ENCODE results near the gene CYTL1. TPM values are rescaled to one million over a fixed set of nuclear protein-coding genes. Genes with fewer than 3 reads are reported as not detected.
"Not testable (repeated sequence)": the region's sequence is repeated elsewhere in the genome, so short reads cannot be mapped to it uniquely, and the experiment has no call there.

Gene CYTL1
- total RNA-seq, 1 donor from 2014 or later, result not detected

DNA sequence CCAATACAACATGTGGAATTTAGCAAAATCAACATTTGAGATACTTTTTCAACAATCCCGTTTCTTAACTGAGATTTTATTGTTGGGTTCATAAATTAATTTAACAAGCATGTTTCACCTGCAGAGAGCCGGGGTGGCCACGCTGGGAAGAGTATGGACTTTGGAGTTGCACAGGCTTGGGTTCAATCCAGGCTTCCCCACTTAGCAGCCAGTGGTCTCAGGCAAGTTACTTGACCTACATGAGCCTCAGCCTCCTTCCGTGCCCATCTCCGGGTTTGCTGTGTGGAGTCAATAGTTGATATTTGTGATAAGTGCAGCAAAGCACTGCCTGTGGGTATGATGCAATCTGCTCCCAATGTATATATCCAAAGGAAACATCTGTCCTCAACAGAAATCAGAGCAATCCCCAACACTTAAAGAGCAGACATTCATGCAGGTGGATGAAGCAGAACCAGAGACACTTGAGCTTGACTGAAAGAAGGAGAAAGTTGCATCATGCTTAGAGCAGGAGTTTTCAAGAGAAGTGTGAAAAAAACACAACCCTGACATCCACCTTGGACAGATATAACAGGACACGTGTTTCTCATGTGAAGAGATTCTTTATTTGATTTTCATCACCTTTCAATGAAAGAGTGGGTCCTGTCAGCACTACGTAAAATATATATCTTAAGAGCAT, 5.1 kb downstream of the CYTL1 start:
- no peaks in the 10 kb centered on the region for H3K36me3 ChIP-seq (ENCODE audit: control insufficient read depth, insufficient read depth, low read length)
- no peaks in the 10 kb centered on the region for H3K27me3 ChIP-seq (ENCODE audit: control insufficient read depth, insufficient read depth, low read length)
- no peak overlapping the region for H3K4me3 ChIP-seq (ENCODE audit: low read depth, low read length)
- DNase-seq (ENCODE audit: low read depth) (no peak), FAIRE-seq (no peak)
- TF ChIP-seq, protein P1, sequence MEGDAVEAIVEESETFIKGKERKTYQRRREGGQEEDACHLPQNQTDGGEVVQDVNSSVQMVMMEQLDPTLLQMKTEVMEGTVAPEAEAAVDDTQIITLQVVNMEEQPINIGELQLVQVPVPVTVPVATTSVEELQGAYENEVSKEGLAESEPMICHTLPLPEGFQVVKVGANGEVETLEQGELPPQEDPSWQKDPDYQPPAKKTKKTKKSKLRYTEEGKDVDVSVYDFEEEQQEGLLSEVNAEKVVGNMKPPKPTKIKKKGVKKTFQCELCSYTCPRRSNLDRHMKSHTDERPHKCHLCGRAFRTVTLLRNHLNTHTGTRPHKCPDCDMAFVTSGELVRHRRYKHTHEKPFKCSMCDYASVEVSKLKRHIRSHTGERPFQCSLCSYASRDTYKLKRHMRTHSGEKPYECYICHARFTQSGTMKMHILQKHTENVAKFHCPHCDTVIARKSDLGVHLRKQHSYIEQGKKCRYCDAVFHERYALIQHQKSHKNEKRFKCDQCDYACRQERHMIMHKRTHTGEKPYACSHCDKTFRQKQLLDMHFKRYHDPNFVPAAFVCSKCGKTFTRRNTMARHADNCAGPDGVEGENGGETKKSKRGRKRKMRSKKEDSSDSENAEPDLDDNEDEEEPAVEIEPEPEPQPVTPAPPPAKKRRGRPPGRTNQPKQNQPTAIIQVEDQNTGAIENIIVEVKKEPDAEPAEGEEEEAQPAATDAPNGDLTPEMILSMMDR (IDR thresholded peaks at IDR 0.05; ENCODE audit: insufficient read depth, low read length, severe bottlenecking), result no peak

DNA sequence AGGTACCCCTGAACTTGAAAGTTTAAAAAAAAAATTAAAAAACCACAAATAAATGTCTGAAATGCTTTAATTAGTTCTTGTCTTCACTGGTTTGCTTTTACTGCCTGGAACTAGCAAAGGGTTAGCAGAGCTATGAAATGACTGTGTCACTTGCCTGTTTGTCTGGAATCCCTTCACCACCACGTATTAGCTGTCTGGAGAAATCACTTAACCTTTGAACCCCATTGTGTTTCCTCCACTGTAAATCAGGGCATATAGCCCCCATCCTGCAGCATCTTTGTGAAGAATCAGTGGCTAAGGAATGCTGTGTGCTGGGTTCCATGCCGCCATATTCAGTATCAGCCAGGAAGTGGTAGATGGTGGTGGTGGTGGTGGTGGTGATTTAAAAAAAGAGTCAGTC, 6.3 kb downstream of the CYTL1 start:
- Histone ChIP-seq H3K4me3 (ENCODE audit: low read depth, low read length) (no peak overlapping the region), H3K27me3 (ENCODE audit: control insufficient read depth, insufficient read depth, low read length) (no peaks in the 10 kb centered on the region), H3K36me3 (ENCODE audit: control insufficient read depth, insufficient read depth, low read length) (no peaks in the 10 kb centered on the region)
- FAIRE-seq, result no peak
- no peak for DNase-seq (ENCODE audit: low read depth)
- TF ChIP-seq, protein P1 (IDR thresholded peaks at IDR 0.05; ENCODE audit: insufficient read depth, low read length, severe bottlenecking), result no peak

GRCh38 chr4:5012244-5012898, 6.9 kb downstream of the CYTL1 start:
- H3K4me3 ChIP-seq (ENCODE audit: low read depth, low read length), result no peak overlapping the region
- no peaks in the 10 kb centered on the region for H3K27me3 ChIP-seq (ENCODE audit: control insufficient read depth, insufficient read depth, low read length)
- FAIRE-seq, result no peak
- TF ChIP-seq, protein P1 (IDR thresholded peaks at IDR 0.05; ENCODE audit: insufficient read depth, low read length, severe bottlenecking), result no peak
- H3K36me3 ChIP-seq (ENCODE audit: control insufficient read depth, insufficient read depth, low read length), result no peaks in the 10 kb centered on the region
- no peak for DNase-seq (ENCODE audit: low read depth)

DNA sequence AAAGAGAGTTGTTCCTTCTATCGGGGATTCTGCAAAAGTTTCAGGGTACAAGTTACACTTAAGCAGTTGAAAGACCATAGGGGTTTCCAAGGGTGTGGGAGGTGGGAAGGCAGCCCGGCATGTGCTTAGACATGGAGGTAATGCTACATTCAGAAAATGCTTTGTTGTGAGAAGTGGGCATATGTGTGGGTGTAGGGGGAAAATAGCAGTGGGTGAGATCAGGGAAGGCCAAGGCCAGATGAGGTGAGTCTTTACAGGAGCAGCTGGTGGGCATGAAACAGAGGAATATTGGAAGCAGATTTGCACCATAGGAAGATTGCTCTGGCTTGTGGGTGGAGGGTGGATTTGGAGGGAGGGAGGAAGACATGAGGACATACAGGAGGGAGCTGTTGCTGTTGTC, 8.3 kb downstream of the CYTL1 start:
- H3K36me3 ChIP-seq (ENCODE audit: control insufficient read depth, insufficient read depth, low read length), result no peaks in the 10 kb centered on the region
- FAIRE-seq (no peak), DNase-seq (ENCODE audit: low read depth) (no peak)
- no peaks in the 10 kb centered on the region for H3K27me3 ChIP-seq (ENCODE audit: control insufficient read depth, insufficient read depth, low read length)
- TF ChIP-seq, protein P1 (IDR thresholded peaks at IDR 0.05; ENCODE audit: insufficient read depth, low read length, severe bottlenecking), result no peak
- H3K4me3 ChIP-seq (ENCODE audit: low read depth, low read length), result no peak overlapping the region

DNA sequence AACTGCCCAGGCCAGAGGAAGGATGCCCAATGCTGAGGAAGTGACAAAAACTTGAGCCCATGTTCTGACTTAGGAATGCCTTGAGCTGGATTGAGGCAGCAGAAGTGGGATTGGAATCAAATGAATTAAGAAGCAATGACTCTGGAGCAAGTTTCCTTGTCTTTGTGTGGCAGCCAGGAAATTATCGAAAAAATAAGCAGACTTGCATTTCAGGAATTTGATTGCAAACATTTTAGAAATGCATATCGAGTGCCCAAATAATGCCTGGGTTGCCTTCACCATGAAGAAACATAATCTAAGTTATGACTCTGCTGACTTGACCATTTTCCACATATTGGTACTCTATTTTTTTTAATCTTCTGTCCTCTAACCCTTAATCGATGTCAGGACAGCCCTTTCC, 9.5 kb downstream of the CYTL1 start:
- Histone ChIP-seq H3K36me3 (ENCODE audit: control insufficient read depth, insufficient read depth, low read length) (no peaks in the 10 kb centered on the region), H3K27me3 (ENCODE audit: control insufficient read depth, insufficient read depth, low read length) (no peaks in the 10 kb centered on the region), H3K4me3 (ENCODE audit: low read depth, low read length) (no peak overlapping the region)
- DNase-seq (ENCODE audit: low read depth), result no peak
- no peak for FAIRE-seq
- TF ChIP-seq, protein P1 (IDR thresholded peaks at IDR 0.05; ENCODE audit: insufficient read depth, low read length, severe bottlenecking), result no peak

GRCh38 chr4:5006932-5007331, 12.3 kb downstream of the CYTL1 start:
- not testable (repeated sequence) for H3K4me3 ChIP-seq (ENCODE audit: low read depth, low read length); FAIRE-seq; H3K27me3 ChIP-seq (ENCODE audit: control insufficient read depth, insufficient read depth, low read length); H3K36me3 ChIP-seq (ENCODE audit: control insufficient read depth, insufficient read depth, low read length); DNase-seq (ENCODE audit: low read depth)
